ENCODE measurements around the gene UBB. TPM values are rescaled to one million over a fixed set of nuclear protein-coding genes. Genes with fewer than 3 reads are reported as not detected.

The UBB gene
- total RNA-seq, 3 donors from 2014 or later: 735 to 835 (median 828) TPM

DNA sequence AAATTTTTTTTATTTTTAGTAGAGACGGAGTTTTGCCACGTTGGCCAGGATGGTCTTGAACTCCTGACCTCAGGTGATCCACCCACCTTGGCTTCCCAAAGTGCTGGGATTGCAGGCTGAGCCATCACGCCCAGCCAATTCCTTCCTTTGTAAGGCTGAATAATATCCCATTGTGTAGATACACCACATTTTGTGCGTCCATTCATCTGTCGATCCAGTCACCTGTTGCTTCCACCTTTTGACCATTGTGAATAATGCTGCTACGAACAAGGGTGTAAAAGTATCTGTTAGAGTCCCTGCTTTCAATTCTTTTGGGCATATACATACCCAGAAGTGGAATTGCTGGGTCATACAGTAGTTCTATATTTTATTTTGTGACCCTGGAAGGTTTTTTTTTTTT lies 49.8 kb downstream of the UBB start:
- no peak overlapping the region for H3K27ac ChIP-seq
- no peaks in the 10 kb centered on the region for H3K36me3 ChIP-seq
- H3K9me3 ChIP-seq: no peaks in the 10 kb centered on the region
- no peak overlapping the region for H3K4me3 ChIP-seq
- no peaks in the 10 kb centered on the region for H3K4me1 ChIP-seq
- intact Hi-C loops (cut with DNase I; ENCODE audit: low total_unique reads): no loop called here
- no peak for DNase-seq (ENCODE audit: low spot score in 2 of 2)
- TF ChIP-seq, protein P1, sequence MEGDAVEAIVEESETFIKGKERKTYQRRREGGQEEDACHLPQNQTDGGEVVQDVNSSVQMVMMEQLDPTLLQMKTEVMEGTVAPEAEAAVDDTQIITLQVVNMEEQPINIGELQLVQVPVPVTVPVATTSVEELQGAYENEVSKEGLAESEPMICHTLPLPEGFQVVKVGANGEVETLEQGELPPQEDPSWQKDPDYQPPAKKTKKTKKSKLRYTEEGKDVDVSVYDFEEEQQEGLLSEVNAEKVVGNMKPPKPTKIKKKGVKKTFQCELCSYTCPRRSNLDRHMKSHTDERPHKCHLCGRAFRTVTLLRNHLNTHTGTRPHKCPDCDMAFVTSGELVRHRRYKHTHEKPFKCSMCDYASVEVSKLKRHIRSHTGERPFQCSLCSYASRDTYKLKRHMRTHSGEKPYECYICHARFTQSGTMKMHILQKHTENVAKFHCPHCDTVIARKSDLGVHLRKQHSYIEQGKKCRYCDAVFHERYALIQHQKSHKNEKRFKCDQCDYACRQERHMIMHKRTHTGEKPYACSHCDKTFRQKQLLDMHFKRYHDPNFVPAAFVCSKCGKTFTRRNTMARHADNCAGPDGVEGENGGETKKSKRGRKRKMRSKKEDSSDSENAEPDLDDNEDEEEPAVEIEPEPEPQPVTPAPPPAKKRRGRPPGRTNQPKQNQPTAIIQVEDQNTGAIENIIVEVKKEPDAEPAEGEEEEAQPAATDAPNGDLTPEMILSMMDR (IDR thresholded peaks at IDR 0.05): no peak
- TF ChIP-seq POLR2AphosphoS5 (IDR thresholded peaks at IDR 0.05) (no peak), POLR2A (IDR thresholded peaks at IDR 0.05) (no peak)
- H3K27me3 ChIP-seq: no peaks in the 10 kb centered on the region

DNA sequence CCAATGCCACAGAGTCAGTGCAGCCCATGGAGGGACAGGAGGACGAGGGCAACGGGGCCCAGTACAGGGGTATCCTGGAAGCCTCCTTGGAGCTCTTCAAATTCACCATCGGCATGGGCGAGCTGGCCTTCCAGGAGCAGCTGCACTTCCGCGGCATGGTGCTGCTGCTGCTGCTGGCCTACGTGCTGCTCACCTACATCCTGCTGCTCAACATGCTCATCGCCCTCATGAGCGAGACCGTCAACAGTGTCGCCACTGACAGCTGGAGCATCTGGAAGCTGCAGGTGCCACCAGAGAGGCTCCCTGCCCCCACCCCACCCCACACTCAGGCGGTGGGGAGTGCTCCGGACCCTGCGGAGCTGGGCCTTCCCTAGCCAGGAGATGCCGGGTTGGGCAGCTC lies 51.1 kb downstream of the UBB start:
- Histone ChIP-seq H3K4me1 (no peaks in the 10 kb centered on the region), H3K27ac (no peak overlapping the region), H3K4me3 (no peak overlapping the region), H3K36me3 (no peaks in the 10 kb centered on the region), H3K27me3 (no peaks in the 10 kb centered on the region), H3K9me3 (no peaks in the 10 kb centered on the region)
- intact Hi-C loops (cut with DNase I; ENCODE audit: low total_unique reads): no loop called here
- DNase-seq (ENCODE audit: low spot score in 2 of 2): no peak
- TF ChIP-seq, protein P1 (IDR thresholded peaks at IDR 0.05): no peak
- TF ChIP-seq POLR2A (IDR thresholded peaks at IDR 0.05): no peak
- no peak for TF ChIP-seq POLR2AphosphoS5 (IDR thresholded peaks at IDR 0.05)

Other genes with a start within 250 kb of the UBB start
- gene NCOR1, start 165.6 kb upstream of the UBB start, total RNA-seq: 100 to 1,000 TPM; 118 to 229 (median 174) TPM
- gene PIGL, start 163.9 kb upstream of the UBB start, total RNA-seq: 10 to 100 TPM; 54.6 to 76.2 (median 68.8) TPM
- gene CENPV, start 27.6 kb upstream of the UBB start, total RNA-seq: 10 to 100 TPM in 2 of 3 donors, 1 to 10 TPM in 1; 4.3 to 25.9 (median 13.5) TPM
- 10 to 100 TPM in 2 of 3 donors, 1 to 10 TPM in 1; 6.6 to 14.2 (median 11.3) TPM for gene TRPV2, start 34.5 kb downstream of the UBB start, total RNA-seq
- 1 to 10 TPM; 1.5 to 3.3 (median 1.6) TPM for gene LRRC75A, start 111.1 kb downstream of the UBB start, total RNA-seq
- gene ZNF287, start 188.1 kb downstream of the UBB start, total RNA-seq: 10 to 100 TPM in 1 of 3 donors, 1 to 10 TPM in 2; 6.2 to 12.1 (median 7.2) TPM